GM18867 (cell line): ENCODE measurements around the gene DSCAM.
"Not testable (repeated sequence)": the region's sequence is repeated elsewhere in the genome, so short reads cannot be mapped to it uniquely, and the experiment has no call there.

Experiments
- ATAC-seq: cut with Tn5 transposase; IDR thresholded peaks from one replicate; pipeline ENCODE4 v1.9.1; 2021; ENCODE audit warnings: mild to moderate bottlenecking, moderate library complexity; ENCODE audit not compliant: unreplicated experiment

DSCAM gene

GRCh38 chr21:40073642-40074041 is 773.3 kb downstream of the DSCAM start:
- ATAC-seq: no peak

- no peak for ATAC-seq
Measured at GRCh38 chr21:40070871-40071270, 776.1 kb downstream of the DSCAM start.

GRCh38 chr21:40067751-40068150 is 779.2 kb downstream of the DSCAM start:
- no peak for ATAC-seq

GRCh38 chr21:40066221-40066620 is 780.7 kb downstream of the DSCAM start:
- no peak for ATAC-seq

- no peak for ATAC-seq
Measured at GRCh38 chr21:40060083-40060677, 786.8 kb downstream of the DSCAM start.

- ATAC-seq: no peak
Measured at GRCh38 chr21:40057331-40057730, 789.6 kb downstream of the DSCAM start.

GRCh38 chr21:40056031-40056430 is 790.9 kb downstream of the DSCAM start:
- ATAC-seq: no peak

- no peak for ATAC-seq
Measured at GRCh38 chr21:40054403-40054802, 792.6 kb downstream of the DSCAM start.

- ATAC-seq: no peak
Measured at GRCh38 chr21:40053007-40053406, 794.0 kb downstream of the DSCAM start.

- ATAC-seq: no peak
Measured at GRCh38 chr21:40052276-40052675, 794.7 kb downstream of the DSCAM start.

GRCh38 chr21:40051801-40052200 is 795.2 kb downstream of the DSCAM start:
- no peak for ATAC-seq

- ATAC-seq: no peak
Measured at GRCh38 chr21:40049931-40050290, 797.0 kb downstream of the DSCAM start.

- no peak for ATAC-seq
Measured at GRCh38 chr21:40049031-40049930, 797.7 kb downstream of the DSCAM start.

- ATAC-seq: no peak
Measured at GRCh38 chr21:40047993-40048730, 798.8 kb downstream of the DSCAM start.

GRCh38 chr21:40047211-40047610 is 799.7 kb downstream of the DSCAM start:
- ATAC-seq: no peak

GRCh38 chr21:40043866-40044265 is 803.1 kb downstream of the DSCAM start:
- no peak for ATAC-seq

- no peak for ATAC-seq
Measured at GRCh38 chr21:40043423-40043822, 803.5 kb downstream of the DSCAM start.

- no peak for ATAC-seq
Measured at GRCh38 chr21:40041446-40041845, 805.5 kb downstream of the DSCAM start.

GRCh38 chr21:40033156-40033782 is 813.7 kb downstream of the DSCAM start:
- ATAC-seq: not testable (repeated sequence)

GRCh38 chr21:40029888-40030287 is 817.1 kb downstream of the DSCAM start:
- ATAC-seq: no peak

GRCh38 chr21:40028393-40028792 is 818.6 kb downstream of the DSCAM start:
- ATAC-seq: not testable (repeated sequence)
